Prostate gland (tissue), 2 donors: ENCODE results near the gene FAM3B. TPM values are rescaled to one million over a fixed set of nuclear protein-coding genes. Genes with fewer than 3 reads are reported as not detected.
A peak's percentile ranks its signal among the peaks of the same experiment; 100 is the strongest.

ENCODE experiments used
- DNase-seq: peaks from one replicate; pipeline ENCODE4 v3.0.0-alpha.2; 2019; ENCODE audit warnings: low spot score
- H3K27ac ChIP-seq, 2 donors: fragments of 200-600 bp; sonication (generic); 2 replicates each; pipeline ENCODE4 v1.5.1; 2017 to 2019
- H3K27me3 ChIP-seq: fragments of 200-600 bp; sonication (generic); replicated peaks from 2 replicates; pipeline ENCODE4 v1.5.1; 2019; ENCODE audit not compliant: insufficient read depth
- H3K36me3 ChIP-seq, 2 donors: fragments of 200-600 bp; sonication (generic); 1 replicate in 1 of 2; 2 replicates in 1 of 2; pipeline versions ENCODE4 v1.5.1 to v1.8.1; 2017 to 2019
- H3K4me1 ChIP-seq: fragments of 200-600 bp; sonication (generic); replicated peaks from 2 replicates; pipeline ENCODE4 v1.5.1; 2019
- H3K4me3 ChIP-seq, 2 donors: fragments of 200-600 bp; sonication (generic); 2 replicates each; pipeline ENCODE4 v1.5.1; 2017 to 2019
- H3K9me3 ChIP-seq: fragments of 200-600 bp; sonication (generic); 2 replicates; pipeline ENCODE4 v1.5.1; 2017
- POLR2A ChIP-seq: fragments of 450-650 bp; IDR thresholded peaks from one replicate; pipeline ENCODE4 v1.6.1; 2016; ENCODE audit warnings: antibody characterized with exemption, mild to moderate bottlenecking
- POLR2AphosphoS5 ChIP-seq: sonication (generic); formaldehyde crosslinking; IDR thresholded peaks from one replicate; pipeline ENCODE4 v1.6.1; 2017; ENCODE audit warnings: antibody characterized with exemption
- WGBS: methylation state at CpG from one replicate; pipeline ENCODE4 v1.1.5; 2018; 5-methylcytosine and 5-hydroxymethylcytosine counted together
- intact Hi-C: fragments of 100-400 bp; cut with DNase I; formaldehyde crosslinking; loops from one replicate; pipeline ENCODE4 v1.14.2; 2022
- total RNA-seq, 2 donors: library from RNA; depleted of rRNA; stranded (reverse); fragments of >200 nt; gene quantifications; one replicate each; pipeline ENCODE4 v1.1.0, GENCODE V29; 2016
- TF ChIP-seq, protein P1 (sequence below), 4 experiments: fragments of 200-600 bp in 2 of 4; fragments of 450-650 bp in 2 of 4; sonication (generic) in 2 of 4; IDR thresholded peaks; 1 replicate in 3 of 4; 2 replicates in 1 of 4; pipeline ENCODE4 v1.5.1; 2016 to 2019; ENCODE audit warnings: antibody characterized with exemption in 4 of 4, mild to moderate bottlenecking in 2 of 4, moderate library complexity in 2 of 4

Gene FAM3B
- total RNA-seq, 2 donors from 2014 or later, result 19.4 to 63.6 TPM

- TF ChIP-seq, protein P1, sequence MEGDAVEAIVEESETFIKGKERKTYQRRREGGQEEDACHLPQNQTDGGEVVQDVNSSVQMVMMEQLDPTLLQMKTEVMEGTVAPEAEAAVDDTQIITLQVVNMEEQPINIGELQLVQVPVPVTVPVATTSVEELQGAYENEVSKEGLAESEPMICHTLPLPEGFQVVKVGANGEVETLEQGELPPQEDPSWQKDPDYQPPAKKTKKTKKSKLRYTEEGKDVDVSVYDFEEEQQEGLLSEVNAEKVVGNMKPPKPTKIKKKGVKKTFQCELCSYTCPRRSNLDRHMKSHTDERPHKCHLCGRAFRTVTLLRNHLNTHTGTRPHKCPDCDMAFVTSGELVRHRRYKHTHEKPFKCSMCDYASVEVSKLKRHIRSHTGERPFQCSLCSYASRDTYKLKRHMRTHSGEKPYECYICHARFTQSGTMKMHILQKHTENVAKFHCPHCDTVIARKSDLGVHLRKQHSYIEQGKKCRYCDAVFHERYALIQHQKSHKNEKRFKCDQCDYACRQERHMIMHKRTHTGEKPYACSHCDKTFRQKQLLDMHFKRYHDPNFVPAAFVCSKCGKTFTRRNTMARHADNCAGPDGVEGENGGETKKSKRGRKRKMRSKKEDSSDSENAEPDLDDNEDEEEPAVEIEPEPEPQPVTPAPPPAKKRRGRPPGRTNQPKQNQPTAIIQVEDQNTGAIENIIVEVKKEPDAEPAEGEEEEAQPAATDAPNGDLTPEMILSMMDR (IDR thresholded peaks at IDR 0.05), result no peak
- TF ChIP-seq POLR2A, result no peak
- no peak for TF ChIP-seq POLR2AphosphoS5
- H3K27ac ChIP-seq, result peak overlapping the region; percentile 72 to 81
- no peak overlapping the region for H3K4me3 ChIP-seq
- no peaks in the 10 kb centered on the region for H3K27me3 ChIP-seq
- intact Hi-C loops, result no loop called here
- H3K36me3 ChIP-seq, result no peaks in the 10 kb centered on the region
- no peak for DNase-seq
- H3K4me1 ChIP-seq, result peaks cover 18% of the 10 kb centered on the region
- WGBS, result 74% methylated on average over 23 of the region's 23 CpGs
- H3K9me3 ChIP-seq, result no peaks in the 10 kb centered on the region
These were observed 6.1 kb downstream of the FAM3B start for GRCh38 chr21:41322496-41323382.

GRCh38 chr21:41325138-41325912 is 8.7 kb downstream of the FAM3B start:
- Histone ChIP-seq H3K9me3 (no peaks in the 10 kb centered on the region), H3K4me1 (peaks cover 18% of the 10 kb centered on the region), H3K27ac (peak overlapping the region; percentile 32 to 40), H3K36me3 (no peaks in the 10 kb centered on the region), H3K27me3 (no peaks in the 10 kb centered on the region), H3K4me3 (no peak overlapping the region)
- TF ChIP-seq POLR2A (no peak), POLR2AphosphoS5 (no peak)
- TF ChIP-seq, protein P1 (IDR thresholded peaks at IDR 0.05), result no peak
- intact Hi-C loops, result no loop called here
- WGBS, result 49% methylated on average over 7 of the region's 7 CpGs
- no peak for DNase-seq

GRCh38 chr21:41326414-41327080 is 9.9 kb downstream of the FAM3B start:
- 78% methylated on average over 13 of the region's 13 CpGs for WGBS
- Histone ChIP-seq H3K9me3 (no peaks in the 10 kb centered on the region), H3K27me3 (no peaks in the 10 kb centered on the region), H3K4me3 (no peak overlapping the region), H3K36me3 (no peaks in the 10 kb centered on the region), H3K27ac (peak overlapping the region in 1 of 2 donors; percentile 40), H3K4me1 (peaks cover 13% of the 10 kb centered on the region)
- intact Hi-C loops, result no loop called here
- TF ChIP-seq POLR2AphosphoS5 (no peak), POLR2A (no peak)
- TF ChIP-seq, protein P1 (IDR thresholded peaks at IDR 0.05), result no peak
- no peak for DNase-seq

- no peak for DNase-seq
- 92% methylated on average over 8 of the region's 8 CpGs for WGBS
These were observed 11.2 kb downstream of the FAM3B start for GRCh38 chr21:41327753-41328152.

More at GRCh38 chr21:41327753-41328152, 11.2 kb downstream of the FAM3B start:
- intact Hi-C loops, result no loop called here
- no peak overlapping the region for H3K27ac ChIP-seq
- H3K27me3 ChIP-seq, result no peaks in the 10 kb centered on the region
- H3K9me3 ChIP-seq, result no peaks in the 10 kb centered on the region
- TF ChIP-seq POLR2AphosphoS5 (no peak), POLR2A (no peak)
- TF ChIP-seq, protein P1 (IDR thresholded peaks at IDR 0.05), result no peak
- H3K4me3 ChIP-seq, result no peak overlapping the region
- peaks cover 5% of the 10 kb centered on the region for H3K4me1 ChIP-seq
- H3K36me3 ChIP-seq, result no peaks in the 10 kb centered on the region
